Stimulated activated CD4-positive, alpha-beta T cell treated with anti-CD3 and anti-CD28 coated beads, Interleukin-4, amount 100 ng/mL, for 24 hours (primary cell): ENCODE measurements around the gene GTSE1.

Experiments used
- DNase-seq: peaks from one replicate; pipeline ENCODE4 v3.0.0-alpha.2; 2020

Gene GTSE1

DNA sequence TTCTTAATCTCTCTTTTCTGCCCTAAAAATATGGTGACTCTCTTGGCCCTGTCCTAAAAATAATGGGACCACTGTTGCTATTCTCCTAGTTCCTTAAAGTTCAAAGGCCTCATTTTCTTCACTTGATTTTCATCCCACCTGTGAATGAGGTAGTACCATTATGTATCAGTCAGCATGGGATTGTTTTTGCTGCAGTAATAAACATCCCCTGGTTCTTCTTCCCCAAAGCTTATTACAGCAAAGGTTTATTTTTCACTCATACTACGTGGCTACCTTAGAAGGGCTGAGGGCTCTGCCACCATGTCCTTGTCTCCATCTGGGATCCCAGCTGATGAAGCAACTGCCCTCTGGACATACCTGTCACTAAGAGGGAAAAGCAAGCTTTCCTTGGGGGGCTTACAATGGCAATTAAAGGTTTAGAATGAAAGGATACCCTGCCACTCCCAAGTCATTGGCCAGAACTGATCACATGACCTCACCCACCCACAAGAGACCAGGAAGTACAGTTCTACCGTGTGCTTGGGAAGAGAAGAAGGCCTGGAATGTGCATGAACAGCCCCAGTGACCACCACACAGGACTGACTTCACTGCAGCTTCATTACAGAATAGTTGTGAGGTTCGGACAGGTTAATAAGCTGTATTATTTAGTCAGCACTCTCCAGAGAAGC lies 21.1 kb upstream of the GTSE1 start:
- DNase-seq, result no peak

DNA sequence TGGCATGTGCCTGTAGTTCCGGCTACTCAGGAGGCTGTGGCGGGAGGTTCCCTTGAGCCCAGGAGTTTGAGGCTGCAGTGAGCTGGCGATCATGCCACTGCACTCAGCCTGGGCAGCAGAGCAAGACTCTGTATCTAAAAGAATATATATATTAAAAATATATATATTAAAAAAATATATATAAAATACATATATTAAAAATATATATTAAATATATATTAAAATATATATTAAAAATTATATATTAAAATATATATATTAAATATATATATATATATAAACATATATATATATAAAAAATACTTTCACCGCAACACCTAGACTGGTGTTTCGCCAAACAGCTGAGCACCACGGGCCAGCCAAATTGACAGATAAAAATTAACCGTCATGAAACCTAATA lies 20.1 kb upstream of the GTSE1 start:
- DNase-seq, result no peak

DNA sequence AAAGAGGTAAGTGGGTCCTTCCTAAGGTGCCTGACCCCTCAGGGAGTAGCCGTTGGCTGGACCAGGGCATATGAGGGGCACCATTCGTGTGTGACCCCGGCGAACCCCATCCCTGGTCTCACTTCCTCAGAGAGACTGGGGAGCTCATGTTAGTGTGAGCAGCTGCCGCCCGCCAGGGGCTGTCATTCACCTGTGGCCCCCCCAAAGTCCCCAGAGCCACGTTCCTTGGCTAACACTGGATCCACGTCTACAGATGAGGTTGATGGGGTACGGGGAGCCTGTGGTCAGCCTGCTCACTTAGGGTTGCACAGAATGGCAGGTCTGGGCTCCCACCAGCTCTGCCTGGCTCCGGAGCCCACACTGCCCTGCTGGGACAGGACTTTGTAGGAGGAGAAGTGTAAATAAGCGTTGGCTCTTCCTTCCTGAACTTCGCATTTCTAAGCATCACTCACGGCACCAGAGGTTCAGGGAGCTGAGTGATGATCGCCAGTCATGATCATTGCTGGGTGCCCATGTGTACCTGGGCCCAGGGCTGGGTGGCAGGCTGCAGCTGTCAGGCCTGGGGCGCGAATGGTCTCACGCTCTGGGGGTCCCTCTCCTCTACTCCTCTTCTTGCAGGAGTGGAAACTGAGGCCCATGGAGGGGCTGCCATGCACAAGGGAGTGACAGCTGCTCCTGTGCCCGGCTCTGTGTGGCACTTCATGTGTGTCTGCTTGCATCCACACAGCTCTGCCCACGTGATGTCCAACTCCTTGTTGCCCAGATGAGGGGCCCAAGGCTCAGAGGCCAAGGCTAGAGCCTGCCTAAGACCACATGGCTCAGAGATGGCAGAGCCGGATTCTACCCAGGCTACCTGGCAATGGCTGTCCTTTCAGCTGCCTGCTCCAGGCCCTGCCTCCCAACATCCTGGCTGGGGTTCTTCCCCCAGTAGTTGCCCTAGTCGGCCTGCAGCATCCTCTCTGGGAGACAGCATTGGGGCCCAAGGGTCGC lies 17.7 kb upstream of the GTSE1 start:
- DNase-seq, result no peak

- DNase-seq, result no peak
Measured at GRCh38 chr22:46280063-46280817, 16.4 kb upstream of the GTSE1 start.

- DNase-seq, result no peak
Measured at GRCh38 chr22:46280999-46281623, 15.6 kb upstream of the GTSE1 start.

DNA sequence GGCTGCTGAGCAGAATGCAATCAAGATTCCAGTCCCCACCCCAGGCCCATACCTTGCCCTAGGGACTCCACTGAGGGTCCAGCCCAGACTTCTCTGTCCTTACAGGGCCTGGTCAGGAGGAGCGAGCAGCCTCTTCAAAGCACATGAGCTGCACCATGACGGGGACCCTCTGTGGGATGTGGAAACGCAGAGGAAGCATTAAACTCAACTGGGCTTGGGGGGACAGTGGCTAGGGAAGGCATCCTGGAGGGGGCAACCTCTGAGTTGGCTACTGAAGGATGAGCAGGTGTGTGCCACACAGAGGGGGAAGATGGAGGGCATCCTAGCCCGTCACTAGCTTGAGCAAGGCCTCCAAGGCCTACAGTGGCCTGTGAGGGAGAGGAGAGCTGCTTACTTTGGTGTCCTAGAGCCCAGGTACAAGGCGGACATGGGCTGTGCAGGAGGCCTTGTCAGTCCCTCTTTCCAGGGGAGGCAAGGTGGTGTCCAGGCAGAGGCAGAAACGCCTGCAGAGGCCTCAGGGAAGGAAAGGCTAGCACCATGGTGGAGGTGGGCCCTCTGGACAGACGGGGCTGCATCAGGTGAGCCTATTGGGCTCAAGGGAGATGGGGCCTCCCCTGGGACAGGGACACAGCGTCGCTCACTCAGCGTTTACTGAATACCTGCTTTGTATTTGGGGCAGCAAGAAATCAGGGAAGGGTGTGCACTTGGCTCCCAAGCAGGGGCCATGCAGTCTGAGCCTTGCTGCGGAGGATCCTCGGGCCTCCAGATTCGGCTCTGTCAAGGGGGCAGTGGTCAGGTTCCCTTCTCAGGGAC lies 14.6 kb upstream of the GTSE1 start:
- DNase-seq, result no peak

GRCh38 chr22:46286006-46286405 lies 10.7 kb upstream of the GTSE1 start:
- no peak for DNase-seq

GRCh38 chr22:46286941-46287872 lies 9.5 kb upstream of the GTSE1 start:
- DNase-seq, result no peak

- DNase-seq, result no peak
Measured at GRCh38 chr22:46287873-46288751, 8.6 kb upstream of the GTSE1 start.

DNA sequence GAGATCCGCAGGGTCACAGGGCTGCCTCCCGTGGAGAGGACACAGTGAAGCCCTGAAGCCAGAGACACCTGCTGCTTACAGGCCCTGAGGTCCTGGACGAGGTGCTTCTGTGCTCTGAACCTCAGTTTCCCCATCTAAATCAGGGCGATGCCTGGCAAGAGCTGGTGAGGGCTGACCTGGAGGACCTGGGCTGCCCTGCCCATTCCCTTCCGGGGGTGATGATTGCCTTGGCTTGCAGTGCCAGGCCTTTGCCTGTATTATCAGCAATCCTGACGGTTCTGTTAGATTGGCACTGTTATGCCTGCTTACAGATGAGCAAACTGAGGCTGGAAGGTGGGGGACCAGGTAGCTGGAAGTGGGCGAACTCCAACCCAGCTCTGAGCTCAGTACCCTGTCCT lies 7.8 kb upstream of the GTSE1 start:
- DNase-seq, result no peak

GRCh38 chr22:46289244-46289891 lies 7.3 kb upstream of the GTSE1 start:
- no peak for DNase-seq

DNA sequence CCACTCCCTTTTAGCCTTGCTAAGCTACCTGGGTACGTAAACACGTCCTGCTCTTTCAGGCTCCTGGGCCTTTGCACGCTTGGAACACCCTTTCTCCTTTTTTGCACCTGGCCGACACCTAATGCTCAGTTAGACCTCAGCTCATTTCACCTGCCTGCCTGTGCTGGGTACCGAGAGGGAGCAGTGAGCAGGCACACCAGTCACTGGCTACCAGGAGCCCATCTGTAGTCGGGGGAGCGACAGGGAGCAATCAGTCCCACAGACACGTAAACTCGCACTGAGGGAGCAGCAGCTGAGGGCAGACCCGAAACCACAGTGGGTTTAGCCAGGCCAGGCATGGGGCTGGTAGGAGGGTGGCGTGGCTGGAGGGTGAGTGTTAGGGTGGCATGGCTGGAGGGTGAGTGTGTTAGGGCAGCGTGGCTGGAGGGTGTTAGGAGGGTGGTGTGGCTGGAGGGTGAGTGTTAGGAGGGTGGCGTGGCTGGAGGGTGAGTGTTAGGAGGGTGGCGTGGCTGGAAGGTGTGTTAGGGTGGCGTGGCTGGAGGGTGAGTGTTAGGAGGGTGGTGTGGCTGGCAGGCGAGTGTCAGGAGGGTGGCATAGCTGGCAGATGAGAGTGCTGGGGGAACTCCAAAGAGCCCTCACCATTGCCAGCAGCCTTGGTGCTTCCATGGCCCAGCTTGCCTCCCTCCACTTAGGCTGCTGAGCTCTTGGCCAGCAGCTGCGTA lies 6.4 kb upstream of the GTSE1 start:
- no peak for DNase-seq

DNA sequence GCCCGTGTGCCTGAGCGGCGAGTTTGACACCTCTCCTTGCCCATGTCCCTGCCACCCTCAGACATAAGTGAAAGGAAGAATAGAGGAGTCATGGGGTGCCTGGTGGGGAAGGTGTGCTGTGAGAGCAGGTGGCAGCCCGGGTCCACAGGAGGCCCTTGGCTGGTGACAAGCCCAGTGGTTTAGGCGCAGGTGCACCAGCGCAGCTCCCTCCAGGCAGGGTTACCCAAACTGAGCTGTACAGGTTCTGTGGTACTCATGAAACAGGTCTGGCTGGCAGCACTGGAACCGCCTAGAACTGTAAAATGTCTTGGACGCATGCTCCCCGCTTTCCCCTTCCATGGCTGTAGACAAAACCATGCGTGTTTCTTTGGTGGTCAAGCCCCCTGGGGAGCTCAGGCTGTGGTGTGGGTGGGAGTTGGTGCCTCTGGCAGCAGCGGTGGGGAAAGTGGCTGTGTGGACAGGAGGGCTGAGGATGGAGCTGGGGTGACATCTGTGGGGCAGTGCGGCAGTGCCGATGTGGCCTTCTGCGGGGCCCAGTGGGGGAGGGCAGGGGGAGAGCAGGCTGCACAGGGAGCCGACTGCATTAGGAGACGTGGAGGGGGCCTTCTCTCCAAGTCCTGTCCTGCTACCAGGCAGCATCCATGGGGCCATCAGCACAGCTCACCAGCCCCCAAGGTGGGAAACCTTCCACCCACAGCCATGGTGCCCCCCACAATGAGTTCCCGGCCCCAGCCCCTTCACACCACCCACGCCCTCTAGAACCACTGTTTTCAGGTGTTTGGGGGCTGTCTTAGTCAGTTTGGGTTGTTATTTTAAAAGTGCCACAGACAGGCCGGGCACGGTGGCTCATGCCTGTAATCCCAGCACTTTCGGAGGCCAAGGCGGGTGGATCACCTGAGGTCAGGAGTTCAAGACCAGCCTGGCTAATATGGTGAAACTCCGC lies 5.6 kb upstream of the GTSE1 start:
- DNase-seq, result no peak

DNA sequence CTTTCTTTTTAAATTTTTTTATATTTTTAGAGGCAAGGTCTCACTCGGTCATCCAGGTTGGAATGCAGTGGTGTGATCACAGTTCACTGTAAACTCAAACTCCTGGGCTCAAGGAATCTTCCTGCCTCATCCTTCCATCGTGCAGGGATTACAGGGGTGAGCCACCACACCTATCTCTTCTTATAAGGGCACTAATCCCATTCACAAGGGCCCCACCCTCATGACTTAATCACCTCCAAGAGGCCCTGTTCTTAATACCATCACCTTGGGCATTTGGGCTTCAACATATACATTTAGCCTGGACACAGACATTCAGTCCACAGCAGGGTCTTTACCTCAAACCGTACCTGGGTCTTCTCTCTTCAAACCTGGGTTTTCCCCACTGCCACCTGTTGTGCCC lies 4.5 kb upstream of the GTSE1 start:
- no peak for DNase-seq

- no peak for DNase-seq
Measured at GRCh38 chr22:46292732-46293131, 3.9 kb upstream of the GTSE1 start.

GRCh38 chr22:46293577-46294260 lies 3.0 kb upstream of the GTSE1 start:
- no peak for DNase-seq

GRCh38 chr22:46294784-46295183 lies 1.9 kb upstream of the GTSE1 start:
- no peak for DNase-seq
